Activated naive CD8-positive, alpha-beta T cell (primary cell): Measurements from ENCODE around the gene PPP1CA.

Experiments
- H3K27ac Mint-ChIP-seq: one replicate; pipeline ENCODE4 v1.8.0; 2021; ENCODE audit warnings: mixed read lengths
- H3K27me3 Mint-ChIP-seq: one replicate; pipeline ENCODE4 v1.8.0; 2021; ENCODE audit warnings: mixed read lengths
- H3K36me3 Mint-ChIP-seq: one replicate; pipeline ENCODE4 v1.8.0; 2021; ENCODE audit warnings: mixed read lengths
- H3K4me1 Mint-ChIP-seq: one replicate; pipeline ENCODE4 v1.8.0; 2021; ENCODE audit warnings: low read depth, mixed read lengths
- H3K4me3 Mint-ChIP-seq: one replicate; pipeline ENCODE4 v1.8.0; 2021; ENCODE audit warnings: mild to moderate bottlenecking, mixed read lengths
- H3K9me3 Mint-ChIP-seq: one replicate; pipeline ENCODE4 v1.8.0; 2021; ENCODE audit warnings: low read depth, mixed read lengths

PPP1CA gene

GRCh38 chr11:67401495-67402191 is at the start of gene PPP1CA:
Gene PPP1CA (minus strand): TSS chr11:67401858. CDS start chr11:67401782, 76 bp downstream.
- H3K36me3 Mint-ChIP-seq: no peaks in the 10 kb centered on the region
- H3K4me1 Mint-ChIP-seq: peaks cover 60% of the 10 kb centered on the region
- peak within 1 kb of the TSS; percentile 94 for H3K27ac Mint-ChIP-seq
- H3K4me3 Mint-ChIP-seq: peak within 1 kb of the TSS; percentile 95
- H3K27me3 Mint-ChIP-seq: no peaks in the 10 kb centered on the region
- no peaks in the 10 kb centered on the region for H3K9me3 Mint-ChIP-seq

DNA sequence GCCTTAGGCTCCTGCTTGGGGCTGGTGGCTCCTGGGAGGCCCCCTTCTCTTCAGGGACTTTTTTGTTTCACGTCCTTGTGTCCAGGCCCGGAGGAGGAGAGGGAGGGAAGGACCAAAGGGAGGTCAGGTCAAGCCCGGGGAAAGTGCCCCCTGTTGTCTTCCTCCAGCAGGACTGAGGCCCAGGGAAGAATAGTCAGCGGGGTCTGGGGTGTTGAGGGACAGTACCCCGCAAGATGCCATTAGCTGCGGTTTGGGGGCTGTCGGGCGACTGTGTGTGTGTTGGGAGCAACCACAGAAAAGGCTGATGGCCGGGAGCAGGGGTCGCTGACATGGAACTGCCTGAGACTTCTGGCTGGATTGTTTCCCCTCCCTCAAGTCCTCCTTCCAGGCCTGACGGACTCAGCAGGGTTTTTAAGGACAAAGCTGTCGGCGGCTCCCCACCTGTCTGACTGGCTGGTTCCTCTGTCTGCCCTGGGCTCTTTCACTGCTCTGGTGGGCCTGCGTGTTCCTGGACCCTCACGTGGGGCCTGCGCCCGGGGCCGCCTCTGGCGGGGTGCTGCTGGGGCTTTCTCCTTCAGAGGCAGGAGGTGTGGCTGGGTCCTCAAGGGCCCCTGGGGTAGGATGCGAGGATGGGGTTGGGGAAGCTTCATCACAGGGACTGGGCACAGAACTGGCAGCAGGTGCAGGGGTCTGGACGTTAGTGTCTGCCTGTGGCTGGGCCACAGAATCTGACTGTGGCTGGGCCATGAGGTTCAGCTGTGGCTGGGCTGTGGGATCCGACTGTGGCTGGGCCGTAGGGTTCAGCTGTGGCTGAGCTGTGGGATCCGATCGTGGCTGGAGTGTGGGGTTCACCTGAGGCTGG is 49.4 kb upstream of the PPP1CA start:
- H3K36me3 Mint-ChIP-seq: no peaks in the 10 kb centered on the region
- no peak overlapping the region for H3K27ac Mint-ChIP-seq
- H3K27me3 Mint-ChIP-seq: no peaks in the 10 kb centered on the region
- H3K4me1 Mint-ChIP-seq: peaks cover 31% of the 10 kb centered on the region
- no peaks in the 10 kb centered on the region for H3K9me3 Mint-ChIP-seq
- H3K4me3 Mint-ChIP-seq: no peak overlapping the region

GRCh38 chr11:67449116-67449844 is 47.6 kb upstream of the PPP1CA start:
- H3K9me3 Mint-ChIP-seq: no peaks in the 10 kb centered on the region
- no peak overlapping the region for H3K4me3 Mint-ChIP-seq
- no peaks in the 10 kb centered on the region for H3K36me3 Mint-ChIP-seq
- peaks cover 49% of the 10 kb centered on the region for H3K4me1 Mint-ChIP-seq
- peak overlapping the region; percentile 52 for H3K27ac Mint-ChIP-seq
- H3K27me3 Mint-ChIP-seq: no peaks in the 10 kb centered on the region

DNA sequence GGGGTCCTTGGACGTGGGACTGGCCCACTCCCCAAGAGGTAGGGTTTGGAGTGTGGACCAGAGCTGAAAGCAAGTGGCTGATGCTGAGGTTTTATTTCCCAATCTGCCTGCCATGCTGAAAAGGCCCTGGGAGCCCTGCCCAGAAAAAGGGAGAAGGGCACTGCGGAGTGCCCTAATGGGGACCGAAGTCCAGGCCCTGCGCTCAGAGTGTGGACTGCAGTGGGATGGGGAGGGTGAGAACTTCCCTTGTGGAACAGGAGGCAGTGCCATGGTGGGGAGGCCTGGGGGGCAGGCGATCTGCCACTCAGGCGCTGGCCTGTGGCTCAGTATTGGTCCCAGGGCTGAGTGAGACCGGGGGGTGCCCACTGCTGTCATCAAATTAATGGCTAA is 46.6 kb upstream of the PPP1CA start:
- no peaks in the 10 kb centered on the region for H3K36me3 Mint-ChIP-seq
- peak overlapping the region; percentile 7 for H3K4me3 Mint-ChIP-seq
- H3K9me3 Mint-ChIP-seq: no peaks in the 10 kb centered on the region
- H3K4me1 Mint-ChIP-seq: peaks cover 52% of the 10 kb centered on the region
- peak overlapping the region; percentile 41 for H3K27ac Mint-ChIP-seq
- H3K27me3 Mint-ChIP-seq: no peaks in the 10 kb centered on the region

DNA sequence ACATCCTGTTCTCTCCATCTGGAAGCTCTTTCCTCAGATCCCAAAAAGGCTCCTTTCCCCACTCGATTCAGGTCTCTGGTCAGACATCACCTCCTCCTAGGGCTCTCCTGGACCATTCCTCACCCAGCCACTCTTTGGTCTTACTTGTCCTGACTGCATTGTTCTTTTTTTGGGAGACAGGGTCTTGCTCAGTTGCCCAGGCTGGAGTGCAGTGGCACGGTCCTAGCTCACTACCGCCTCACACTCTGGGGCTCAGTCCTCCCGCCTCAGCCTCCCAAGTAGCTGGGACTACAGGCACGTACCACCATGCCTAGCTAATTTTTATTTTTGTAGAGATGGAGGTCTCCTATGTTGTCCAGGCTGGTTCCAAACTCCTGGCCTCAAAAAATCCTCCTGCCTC is 43.9 kb upstream of the PPP1CA start:
- Mint-ChIP-seq H3K4me1 (peaks cover 68% of the 10 kb centered on the region), H3K36me3 (no peaks in the 10 kb centered on the region), H3K27ac (peak overlapping the region; percentile 86), H3K27me3 (no peaks in the 10 kb centered on the region), H3K4me3 (peak overlapping the region; percentile 46), H3K9me3 (no peaks in the 10 kb centered on the region)

GRCh38 chr11:67442504-67443404 is 41.1 kb upstream of the PPP1CA start:
- H3K9me3 Mint-ChIP-seq: no peaks in the 10 kb centered on the region
- H3K27me3 Mint-ChIP-seq: no peaks in the 10 kb centered on the region
- peak overlapping the region; percentile 78 for H3K27ac Mint-ChIP-seq
- peaks cover 69% of the 10 kb centered on the region for H3K4me1 Mint-ChIP-seq
- peak overlapping the region; percentile 72 for H3K4me3 Mint-ChIP-seq
- no peaks in the 10 kb centered on the region for H3K36me3 Mint-ChIP-seq

GRCh38 chr11:67441731-67442351 is 40.2 kb upstream of the PPP1CA start:
- H3K36me3 Mint-ChIP-seq: no peaks in the 10 kb centered on the region
- no peaks in the 10 kb centered on the region for H3K9me3 Mint-ChIP-seq
- H3K4me3 Mint-ChIP-seq: peak overlapping the region; percentile 61
- H3K27ac Mint-ChIP-seq: peak overlapping the region; percentile 54
- peaks cover 65% of the 10 kb centered on the region for H3K4me1 Mint-ChIP-seq
- H3K27me3 Mint-ChIP-seq: no peaks in the 10 kb centered on the region

GRCh38 chr11:67441098-67441563 is 39.5 kb upstream of the PPP1CA start:
- no peaks in the 10 kb centered on the region for H3K36me3 Mint-ChIP-seq
- H3K27ac Mint-ChIP-seq: peak overlapping the region; percentile 28
- peaks cover 64% of the 10 kb centered on the region for H3K4me1 Mint-ChIP-seq
- H3K4me3 Mint-ChIP-seq: peak overlapping the region; percentile 38
- no peaks in the 10 kb centered on the region for H3K9me3 Mint-ChIP-seq
- H3K27me3 Mint-ChIP-seq: no peaks in the 10 kb centered on the region

- no peaks in the 10 kb centered on the region for H3K9me3 Mint-ChIP-seq
- no peaks in the 10 kb centered on the region for H3K36me3 Mint-ChIP-seq
- H3K4me3 Mint-ChIP-seq: peak overlapping the region; percentile 94
- no peaks in the 10 kb centered on the region for H3K27me3 Mint-ChIP-seq
- peaks cover 58% of the 10 kb centered on the region for H3K4me1 Mint-ChIP-seq
- H3K27ac Mint-ChIP-seq: peak overlapping the region; percentile 83
These were observed 38.8 kb upstream of the PPP1CA start for GRCh38 chr11:67440229-67441097.

DNA sequence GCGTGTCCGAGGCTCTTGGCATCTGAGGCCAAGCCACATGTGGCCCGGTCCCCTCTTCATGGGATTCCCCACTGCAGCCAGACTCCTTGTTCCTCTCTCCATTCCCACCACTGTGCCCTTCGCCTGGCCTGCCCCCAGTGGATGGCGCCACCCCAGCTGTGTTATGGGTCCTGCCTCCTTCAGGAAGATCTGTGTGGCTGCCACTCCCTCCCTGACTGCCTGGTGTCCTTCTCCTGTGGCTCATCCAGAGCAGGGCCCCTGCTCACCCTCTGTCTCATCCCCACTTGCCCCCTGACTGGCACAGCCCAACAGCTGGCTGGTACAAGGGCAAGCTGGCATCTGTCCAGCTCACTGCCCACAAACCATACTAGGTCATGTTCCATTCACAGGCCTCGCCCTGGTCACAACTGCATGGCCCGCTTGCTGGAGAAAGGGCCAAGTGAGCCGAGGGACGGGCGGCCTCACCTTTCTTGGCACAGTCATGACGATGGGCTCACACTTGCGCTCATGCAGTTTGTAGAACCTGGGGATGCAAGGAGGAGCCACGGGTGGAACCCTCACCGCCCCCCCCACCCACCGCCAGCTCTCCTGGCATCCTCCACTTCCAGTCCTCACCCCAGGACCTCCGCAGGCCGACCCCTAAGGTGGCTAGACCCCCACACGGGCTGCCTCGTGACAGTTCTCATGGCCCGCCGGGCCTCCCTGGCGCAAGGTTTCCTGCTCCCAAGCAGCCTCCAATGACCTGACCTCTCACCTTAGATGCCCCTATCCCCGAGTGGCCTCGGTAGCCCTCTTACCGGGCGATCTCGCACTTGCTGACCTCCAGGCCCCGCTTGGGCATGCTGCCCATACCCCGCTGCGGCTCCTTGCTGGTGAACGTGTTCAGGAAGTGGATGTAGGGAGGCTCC is 37.9 kb upstream of the PPP1CA start:
- H3K36me3 Mint-ChIP-seq: no peaks in the 10 kb centered on the region
- H3K27ac Mint-ChIP-seq: peak overlapping the region; percentile 83
- H3K4me1 Mint-ChIP-seq: peaks cover 53% of the 10 kb centered on the region
- no peaks in the 10 kb centered on the region for H3K9me3 Mint-ChIP-seq
- no peaks in the 10 kb centered on the region for H3K27me3 Mint-ChIP-seq
- H3K4me3 Mint-ChIP-seq: peak overlapping the region; percentile 94

DNA sequence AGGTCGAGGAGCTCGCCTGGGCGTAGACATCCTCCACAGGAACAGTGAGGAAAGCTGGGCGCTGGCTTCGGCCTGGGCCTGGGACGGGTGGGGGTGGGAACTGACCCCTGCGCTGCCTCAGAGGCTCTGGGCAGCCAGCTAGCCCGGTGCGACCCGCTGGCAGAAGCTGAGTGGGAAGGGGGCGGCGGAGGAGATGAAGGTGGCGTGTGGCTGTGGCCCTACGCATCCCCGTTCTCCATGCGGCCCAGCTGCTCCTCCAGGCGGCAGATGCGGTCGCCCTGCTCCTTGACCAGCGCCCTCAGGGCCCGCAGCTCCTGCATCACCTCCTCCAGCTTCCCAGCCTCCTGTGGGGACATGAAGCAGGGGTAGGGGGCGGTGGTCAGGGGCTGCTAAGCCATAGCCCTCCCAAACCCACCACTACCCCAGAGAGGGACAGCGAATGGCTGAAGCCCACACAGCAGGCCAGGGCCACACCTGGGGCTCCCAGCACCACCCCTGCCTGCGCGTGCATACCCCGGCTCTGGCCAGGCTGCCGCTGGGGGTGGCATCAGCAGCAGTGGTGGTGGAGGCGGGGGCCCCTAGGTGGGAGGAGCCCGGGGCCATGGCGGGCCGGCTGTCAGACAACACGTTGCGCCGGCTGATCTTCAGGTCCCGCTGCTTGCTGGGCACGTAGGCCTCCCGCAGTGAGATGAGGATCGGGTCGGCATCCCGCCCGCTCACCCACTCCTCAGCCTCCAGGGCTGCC is 36.7 kb upstream of the PPP1CA start:
- Mint-ChIP-seq H3K27ac (peak overlapping the region; percentile 86), H3K9me3 (no peaks in the 10 kb centered on the region), H3K36me3 (no peaks in the 10 kb centered on the region), H3K4me1 (peaks cover 56% of the 10 kb centered on the region), H3K4me3 (peak overlapping the region; percentile 94), H3K27me3 (no peaks in the 10 kb centered on the region)

DNA sequence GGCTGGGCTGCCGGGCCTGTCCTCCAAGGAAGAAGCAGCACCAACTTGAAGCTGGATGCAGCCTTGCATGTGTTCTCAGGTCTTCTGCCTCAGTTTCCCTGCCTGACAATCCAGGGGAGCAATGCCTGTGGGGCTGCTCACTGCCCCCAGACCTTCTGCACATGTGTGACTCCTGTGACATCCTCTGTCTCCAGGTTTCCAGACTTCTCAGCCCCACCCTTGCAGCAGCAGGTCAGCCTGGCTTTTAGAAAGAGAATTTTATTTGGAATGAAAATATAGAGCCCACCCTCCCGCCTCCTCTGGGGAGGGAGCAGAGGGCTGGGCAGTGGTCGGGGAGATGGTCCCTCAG is 36.1 kb upstream of the PPP1CA start:
- Mint-ChIP-seq H3K27me3 (no peaks in the 10 kb centered on the region), H3K27ac (peak overlapping the region; percentile 86), H3K4me1 (peaks cover 58% of the 10 kb centered on the region), H3K9me3 (no peaks in the 10 kb centered on the region), H3K36me3 (no peaks in the 10 kb centered on the region), H3K4me3 (peak overlapping the region; percentile 94)
